ENCODE data around the gene PKD1L1.
"Not testable (repeated sequence)": the region's sequence is repeated elsewhere in the genome, so short reads cannot be mapped to it uniquely, and the experiment has no call there.

PKD1L1 gene

DNA sequence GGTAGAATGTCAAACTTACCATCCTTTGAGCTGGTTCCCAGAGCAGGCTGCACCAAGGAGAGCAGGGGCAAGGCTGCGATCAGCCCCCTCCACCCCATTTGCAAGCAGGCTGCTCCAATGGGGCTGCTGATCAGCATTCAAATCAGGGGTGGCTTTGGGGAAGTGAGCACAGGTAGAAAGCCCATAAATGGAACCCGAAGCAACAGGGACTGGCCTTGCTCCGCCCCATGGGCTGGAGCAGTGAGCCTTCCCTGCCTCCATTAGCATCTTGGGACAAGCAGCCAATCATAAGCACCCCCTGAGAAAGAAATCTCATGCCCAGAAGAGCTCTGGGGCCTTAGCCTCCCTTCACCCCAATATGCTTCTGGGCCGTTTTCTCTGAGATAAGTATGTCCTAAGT, 4.0 kb upstream of the PKD1L1 start:
- peaks cover 5% of the 10 kb centered on the region for H3K36me3 Mint-ChIP-seq (ENCODE audit: insufficient read depth)
- DNase-seq (no peak), ATAC-seq (replicated peaks) (no peak)
- H3K9me3 Mint-ChIP-seq, result no peaks in the 10 kb centered on the region
- no peaks in the 10 kb centered on the region for H3K27me3 Mint-ChIP-seq
- peak overlapping the region in 1 of 2 donors; percentile 54 for H3K27ac Mint-ChIP-seq
- no peaks in the 10 kb centered on the region for H3K4me1 Mint-ChIP-seq (ENCODE audit: low read depth in 2 of 2)
- no peak overlapping the region for H3K4me3 Mint-ChIP-seq

DNA sequence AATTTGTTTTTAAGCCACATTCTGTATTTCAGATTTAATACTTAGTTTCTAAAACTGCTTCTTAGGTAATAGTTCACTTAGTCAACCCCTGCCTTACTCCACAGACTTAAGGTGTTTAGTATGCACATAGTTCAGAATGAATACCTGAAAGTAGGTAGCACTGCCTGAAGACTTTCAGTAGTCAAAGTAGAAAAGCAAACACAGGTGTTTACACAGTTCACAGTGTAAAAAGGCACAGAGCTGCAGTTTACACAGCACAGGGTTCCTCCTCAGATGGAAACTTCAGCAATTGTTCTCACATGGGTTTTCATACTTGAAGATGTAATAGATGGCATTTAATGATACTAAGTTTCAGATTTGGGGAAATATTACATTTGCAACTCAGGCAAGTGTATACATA, 3.1 kb upstream of the PKD1L1 start:
- Mint-ChIP-seq H3K4me1 (ENCODE audit: low read depth in 2 of 2) (no peaks in the 10 kb centered on the region), H3K27ac (no peak overlapping the region), H3K27me3 (no peaks in the 10 kb centered on the region), H3K36me3 (ENCODE audit: insufficient read depth) (peaks cover 5% of the 10 kb centered on the region), H3K9me3 (no peaks in the 10 kb centered on the region), H3K4me3 (no peak overlapping the region)
- no peak for ATAC-seq (replicated peaks)
- no peak for DNase-seq

- Mint-ChIP-seq H3K36me3 (ENCODE audit: insufficient read depth) (peaks cover 5% of the 10 kb centered on the region), H3K4me1 (ENCODE audit: low read depth in 2 of 2) (no peaks in the 10 kb centered on the region), H3K27me3 (no peaks in the 10 kb centered on the region), H3K9me3 (no peaks in the 10 kb centered on the region), H3K4me3 (no peak overlapping the region), H3K27ac (no peak overlapping the region)
- no peak for ATAC-seq (replicated peaks)
- no peak for DNase-seq
Measured at GRCh38 chr7:47950714-47951113, 2.4 kb upstream of the PKD1L1 start.

DNA sequence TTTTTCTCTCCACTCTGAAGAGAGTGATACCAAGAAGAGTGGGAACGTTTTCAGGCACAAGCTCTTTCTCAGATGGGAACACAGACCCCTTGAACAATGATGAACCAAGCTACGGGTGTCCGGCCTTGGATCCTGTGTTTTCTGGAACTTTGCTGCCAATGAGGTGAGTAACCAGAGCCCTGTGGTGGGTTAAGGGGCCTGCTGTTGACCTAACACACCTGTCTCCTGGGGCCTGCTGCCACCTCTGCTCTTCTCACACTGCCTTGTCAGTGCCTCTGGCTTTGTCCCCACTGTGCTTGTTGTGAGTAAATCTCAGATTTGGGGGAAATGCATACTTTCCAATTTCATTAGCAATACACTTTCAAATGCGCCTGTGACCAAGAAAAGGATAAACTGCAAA, 1.4 kb upstream of the PKD1L1 start:
- H3K9me3 Mint-ChIP-seq, result no peaks in the 10 kb centered on the region
- no peaks in the 10 kb centered on the region for H3K36me3 Mint-ChIP-seq (ENCODE audit: insufficient read depth)
- H3K27ac Mint-ChIP-seq, result no peak overlapping the region
- H3K4me1 Mint-ChIP-seq (ENCODE audit: low read depth in 2 of 2), result no peaks in the 10 kb centered on the region
- H3K4me3 Mint-ChIP-seq, result no peak overlapping the region
- no peaks in the 10 kb centered on the region for H3K27me3 Mint-ChIP-seq
- ATAC-seq (replicated peaks) (no peak), DNase-seq (no peak)

DNA sequence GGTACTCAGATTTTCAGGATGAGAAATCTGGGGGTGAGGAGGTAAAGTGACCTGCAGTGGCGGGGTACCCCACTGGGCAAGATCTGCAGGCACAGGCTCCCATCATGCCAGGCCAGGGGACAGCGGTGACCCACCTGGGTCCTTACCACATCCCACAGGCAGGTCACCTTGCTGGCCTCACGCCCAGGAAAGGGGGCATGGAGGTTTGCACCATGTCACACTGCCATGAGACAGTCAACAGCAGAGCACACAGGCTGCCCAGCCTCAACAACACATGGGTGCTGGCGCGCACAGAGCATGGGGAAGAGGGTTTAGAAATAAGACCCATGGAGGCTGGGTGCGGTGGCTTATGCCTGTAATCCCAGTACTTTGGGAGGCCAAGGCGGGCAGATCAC, 914 bp downstream of the PKD1L1 start:
- Mint-ChIP-seq H3K9me3 (no peaks in the 10 kb centered on the region), H3K27me3 (no peaks in the 10 kb centered on the region), H3K4me1 (ENCODE audit: low read depth in 2 of 2) (no peaks in the 10 kb centered on the region), H3K36me3 (ENCODE audit: insufficient read depth) (no peaks in the 10 kb centered on the region), H3K4me3 (no peak overlapping the region), H3K27ac (peak overlapping the region in 1 of 2 donors; percentile 30)
- ATAC-seq (replicated peaks) (no peak), DNase-seq (no peak)

GRCh38 chr7:47946581-47947354, 1.5 kb downstream of the PKD1L1 start:
- ATAC-seq (replicated peaks), result no peak
- no peaks in the 10 kb centered on the region for H3K27me3 Mint-ChIP-seq
- peak overlapping the region in 1 of 2 donors; percentile 30 for H3K27ac Mint-ChIP-seq

DNA sequence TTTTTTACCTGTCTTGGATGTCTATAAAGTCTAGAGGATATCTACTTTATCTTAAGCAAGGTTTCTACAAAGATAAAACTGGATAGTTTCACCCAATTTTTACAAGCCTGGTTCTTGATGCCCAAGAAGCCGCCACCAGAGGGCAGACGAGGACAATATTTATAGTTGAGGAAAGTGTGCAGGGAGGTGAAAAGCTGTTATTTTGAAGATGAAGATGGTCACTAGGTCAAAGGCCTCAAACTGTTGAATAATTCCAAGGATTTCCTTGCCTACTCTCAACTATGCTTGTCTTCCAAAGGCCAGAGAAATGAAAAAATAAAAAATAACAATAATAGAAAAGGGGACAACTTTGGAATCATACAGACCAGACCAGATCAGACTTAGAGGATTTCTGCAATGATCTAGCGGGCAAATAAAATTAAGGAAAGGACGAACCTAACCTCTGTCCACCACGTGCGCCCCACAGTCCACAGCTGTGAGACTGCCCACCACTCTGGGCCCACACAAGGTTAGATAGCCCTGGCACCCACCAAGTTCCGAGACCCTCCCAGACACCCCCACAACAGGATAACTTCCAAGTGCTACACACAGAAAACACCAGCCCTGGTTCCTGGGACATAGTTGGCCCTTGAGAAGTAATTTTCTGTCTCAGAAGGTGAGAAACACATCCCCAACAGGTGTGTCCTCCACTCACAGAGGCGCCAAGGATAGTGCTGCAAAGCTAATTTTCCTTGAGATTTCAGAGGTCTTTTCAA, 2.8 kb downstream of the PKD1L1 start:
- H3K4me3 Mint-ChIP-seq, result no peak overlapping the region
- no peaks in the 10 kb centered on the region for H3K36me3 Mint-ChIP-seq (ENCODE audit: insufficient read depth)
- H3K27me3 Mint-ChIP-seq, result no peaks in the 10 kb centered on the region
- no peaks in the 10 kb centered on the region for H3K9me3 Mint-ChIP-seq
- H3K27ac Mint-ChIP-seq, result no peak overlapping the region
- ATAC-seq (replicated peaks) (peak; percentile 29), DNase-seq (peak; percentile 65 to 75 (median 74))
- no peaks in the 10 kb centered on the region for H3K4me1 Mint-ChIP-seq (ENCODE audit: low read depth in 2 of 2)

More at GRCh38 chr7:47946581-47947354, 1.5 kb downstream of the PKD1L1 start:
- no peak for DNase-seq
- H3K4me1 Mint-ChIP-seq (ENCODE audit: low read depth in 2 of 2), result no peaks in the 10 kb centered on the region
- H3K4me3 Mint-ChIP-seq, result no peak overlapping the region
- H3K36me3 Mint-ChIP-seq (ENCODE audit: insufficient read depth), result no peaks in the 10 kb centered on the region
- no peaks in the 10 kb centered on the region for H3K9me3 Mint-ChIP-seq

DNA sequence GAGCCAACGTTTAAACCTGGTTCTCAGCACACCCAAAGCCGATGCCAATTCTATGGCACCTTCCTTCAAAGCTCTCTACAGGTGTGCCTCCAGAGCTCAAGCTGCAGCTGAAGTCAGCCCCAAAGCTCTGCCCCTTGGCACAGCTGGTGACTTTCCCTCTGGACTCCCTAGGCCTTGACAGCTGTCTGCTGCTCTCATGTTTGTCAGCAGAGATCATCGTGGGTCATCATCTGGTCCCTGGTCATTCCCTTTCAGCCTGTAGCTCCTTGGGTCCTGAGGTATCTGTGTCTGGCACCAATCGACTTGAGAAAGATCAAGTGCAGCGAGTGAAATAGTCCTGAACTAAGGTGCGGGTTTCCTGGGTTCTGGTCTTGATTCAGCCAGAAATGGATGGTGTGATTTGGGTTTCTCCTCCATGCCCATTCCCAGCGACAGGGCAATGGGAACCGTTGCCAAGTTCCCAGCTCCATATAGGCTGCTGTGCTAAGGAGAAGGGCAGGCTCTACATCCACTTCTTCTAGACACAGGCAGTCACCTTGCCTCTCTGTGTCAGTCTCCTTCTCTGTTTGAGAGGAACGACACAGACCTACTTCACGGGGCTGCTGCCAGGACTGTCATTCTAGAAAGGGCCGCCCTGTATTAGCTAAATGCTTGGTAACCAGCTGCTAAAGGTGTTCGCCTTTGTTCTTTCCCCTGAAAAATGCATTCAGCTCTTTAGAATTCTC, 3.6 kb downstream of the PKD1L1 start:
- no peak for ATAC-seq (replicated peaks)
- Mint-ChIP-seq H3K9me3 (no peaks in the 10 kb centered on the region), H3K36me3 (ENCODE audit: insufficient read depth) (no peaks in the 10 kb centered on the region), H3K27me3 (no peaks in the 10 kb centered on the region), H3K4me1 (ENCODE audit: low read depth in 2 of 2) (no peaks in the 10 kb centered on the region), H3K4me3 (no peak overlapping the region), H3K27ac (no peak overlapping the region)
- DNase-seq, result no peak

DNA sequence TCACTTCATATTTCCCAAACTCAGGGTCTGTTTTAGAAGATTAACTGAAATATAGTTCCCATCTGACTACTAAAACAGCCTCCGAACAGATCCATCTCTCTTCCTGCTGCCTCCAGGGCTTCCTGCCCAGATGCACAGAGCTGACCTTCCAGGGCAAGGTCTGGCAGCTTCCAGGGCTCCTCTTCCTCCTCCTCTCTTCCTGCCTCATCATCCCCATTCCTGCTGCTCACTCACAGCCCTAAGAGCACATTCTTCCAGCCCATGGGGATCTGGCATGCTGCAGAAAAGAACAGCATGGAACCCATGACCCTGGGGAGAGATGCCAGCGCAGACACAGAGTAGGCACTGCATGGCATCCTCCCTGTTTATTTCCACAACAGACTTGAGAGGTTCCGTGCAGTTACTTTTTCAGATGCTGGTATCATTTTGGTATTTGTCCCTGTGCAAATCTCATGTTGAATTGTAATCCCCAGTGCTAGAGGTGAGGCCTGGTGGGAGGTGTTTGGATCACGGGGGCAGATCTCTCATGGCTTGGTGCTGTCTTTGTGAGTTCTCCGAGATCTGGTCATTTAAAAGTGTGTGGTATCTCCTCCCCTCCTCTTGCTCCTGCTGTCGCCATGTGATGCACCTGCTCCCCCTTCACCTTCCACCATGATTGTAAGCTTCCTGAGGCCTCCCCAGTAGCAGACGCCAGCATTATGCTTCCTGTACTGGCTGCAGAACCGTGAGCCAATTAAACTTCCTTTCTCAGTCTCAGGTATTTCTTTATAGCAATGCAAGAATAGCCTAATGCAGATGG, 4.4 kb downstream of the PKD1L1 start:
- H3K27ac Mint-ChIP-seq, result no peak overlapping the region
- no peaks in the 10 kb centered on the region for H3K27me3 Mint-ChIP-seq
- DNase-seq (no peak), ATAC-seq (replicated peaks) (no peak)
- no peaks in the 10 kb centered on the region for H3K4me1 Mint-ChIP-seq (ENCODE audit: low read depth in 2 of 2)
- no peaks in the 10 kb centered on the region for H3K9me3 Mint-ChIP-seq
- H3K4me3 Mint-ChIP-seq, result no peak overlapping the region
- no peaks in the 10 kb centered on the region for H3K36me3 Mint-ChIP-seq (ENCODE audit: insufficient read depth)

DNA sequence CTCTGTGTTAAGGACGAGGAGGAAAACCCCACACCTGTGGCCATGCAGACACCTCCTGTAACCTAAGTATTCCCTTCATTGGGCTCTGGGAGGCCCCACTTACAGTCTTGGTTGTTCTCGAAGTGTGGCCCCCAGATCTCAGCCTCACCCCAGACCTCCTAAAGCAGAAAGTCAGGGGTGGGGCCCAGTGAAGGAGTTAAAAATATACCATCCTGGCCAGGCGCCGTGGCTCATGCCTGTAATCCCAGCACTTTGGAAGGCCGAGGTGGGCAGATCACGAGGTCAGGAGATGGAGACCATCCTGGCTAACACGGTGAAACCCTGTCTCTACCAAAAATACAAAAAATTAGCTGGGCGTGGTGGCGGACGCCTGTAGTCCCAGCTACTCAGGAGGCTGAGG, 5.6 kb downstream of the PKD1L1 start:
- not testable (repeated sequence) for H3K4me1 Mint-ChIP-seq (ENCODE audit: low read depth in 2 of 2); H3K36me3 Mint-ChIP-seq (ENCODE audit: insufficient read depth); H3K27me3 Mint-ChIP-seq; DNase-seq; H3K4me3 Mint-ChIP-seq; H3K9me3 Mint-ChIP-seq; H3K27ac Mint-ChIP-seq; ATAC-seq (replicated peaks)

DNA sequence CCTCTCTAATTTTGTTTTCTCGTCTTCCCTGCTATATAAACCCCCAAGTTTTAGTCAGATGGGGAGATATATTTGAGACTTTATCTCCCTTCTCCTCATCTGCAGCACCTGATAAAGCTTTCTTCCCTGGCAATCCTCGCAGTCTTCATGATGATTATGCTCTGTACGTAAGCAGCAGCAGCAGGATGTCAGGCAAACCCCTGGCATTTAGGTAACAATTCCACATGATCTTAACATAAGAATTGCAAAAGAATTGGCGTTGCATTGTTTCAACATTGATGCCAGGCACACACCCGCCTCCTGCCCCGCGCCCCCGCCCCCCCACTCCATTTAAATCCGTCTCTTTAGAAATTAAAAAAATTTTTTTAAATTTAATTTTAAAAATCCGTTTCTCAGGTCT, 6.1 kb downstream of the PKD1L1 start:
- Mint-ChIP-seq H3K4me1 (ENCODE audit: low read depth in 2 of 2) (no peaks in the 10 kb centered on the region), H3K36me3 (ENCODE audit: insufficient read depth) (no peaks in the 10 kb centered on the region), H3K4me3 (no peak overlapping the region), H3K27ac (no peak overlapping the region), H3K27me3 (peaks cover 0 to 5% of the 10 kb centered on the region in 2 donors), H3K9me3 (no peaks in the 10 kb centered on the region)
- ATAC-seq (replicated peaks) (no peak), DNase-seq (no peak)

- DNase-seq (no peak), ATAC-seq (replicated peaks) (no peak)
- Mint-ChIP-seq H3K27me3 (peaks cover 0 to 8% of the 10 kb centered on the region in 2 donors), H3K36me3 (ENCODE audit: insufficient read depth) (no peaks in the 10 kb centered on the region), H3K4me1 (ENCODE audit: low read depth in 2 of 2) (no peaks in the 10 kb centered on the region), H3K27ac (no peak overlapping the region), H3K4me3 (no peak overlapping the region), H3K9me3 (no peaks in the 10 kb centered on the region)
Measured at GRCh38 chr7:47941136-47941844, 7.0 kb downstream of the PKD1L1 start.

Data from effector memory CD8-positive, alpha-beta T cell (primary cell).